Measurements from ENCODE around the gene ZNF497. TPM values are rescaled to one million over a fixed set of nuclear protein-coding genes. Genes with fewer than 3 reads are reported as not detected.

The ZNF497 gene
- total and polyA plus RNA-seq, 10 of the 15 experiments (the other 5 are each of a cell fraction or from before 2014, with no cell fraction given), result 0.09 to 0.82 (median 0.28) TPM

DNA sequence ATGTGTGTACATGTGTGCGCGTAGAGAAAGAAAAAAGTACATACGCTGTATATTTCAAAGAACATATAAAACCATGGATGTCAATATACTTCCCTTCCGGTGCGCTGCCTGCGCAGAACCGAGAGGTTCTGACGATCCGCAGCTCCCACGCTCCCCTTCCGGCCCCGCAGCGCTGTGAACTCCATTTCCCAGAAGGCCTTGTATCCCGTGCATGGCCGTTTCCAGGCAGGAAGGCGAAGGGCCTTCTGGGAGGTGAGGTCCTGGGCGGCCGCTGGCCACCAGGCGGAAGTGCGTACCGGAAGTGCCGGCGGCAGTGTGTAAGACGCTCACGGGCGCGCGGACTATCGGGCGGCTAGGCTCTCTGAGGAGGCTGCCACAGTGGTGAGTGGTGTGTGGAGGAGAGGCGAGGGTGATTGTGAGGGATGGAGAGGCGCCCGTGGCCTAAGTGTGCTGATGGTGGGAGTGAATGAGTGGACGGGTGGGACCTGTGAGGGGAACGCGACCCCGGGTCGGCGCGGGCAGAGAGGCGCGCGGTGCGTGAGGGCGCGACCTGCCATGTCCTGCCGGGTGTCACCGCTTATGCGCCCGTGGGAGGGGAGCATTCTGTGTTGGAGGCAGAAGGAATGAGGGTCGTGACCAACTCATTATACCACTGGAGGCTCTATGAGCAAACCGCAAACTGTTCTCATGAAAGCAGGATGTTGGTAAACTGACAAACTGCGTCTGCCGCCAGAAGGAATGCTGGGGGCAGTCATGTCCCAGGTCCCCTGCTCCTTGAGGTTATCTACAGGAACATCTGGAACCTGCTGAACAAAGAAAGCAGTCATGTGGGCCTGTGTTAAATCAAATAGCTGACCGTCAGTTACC lies 57.3 kb downstream of the ZNF497 start, which contains the start of gene ERVK3-1 (continued):
- TF ChIP-seq NFYA (IDR thresholded peaks at IDR 0.05; ENCODE audit: borderline replicate concordance, low read depth, low read length), result no peak
- TF ChIP-seq, protein P1, sequence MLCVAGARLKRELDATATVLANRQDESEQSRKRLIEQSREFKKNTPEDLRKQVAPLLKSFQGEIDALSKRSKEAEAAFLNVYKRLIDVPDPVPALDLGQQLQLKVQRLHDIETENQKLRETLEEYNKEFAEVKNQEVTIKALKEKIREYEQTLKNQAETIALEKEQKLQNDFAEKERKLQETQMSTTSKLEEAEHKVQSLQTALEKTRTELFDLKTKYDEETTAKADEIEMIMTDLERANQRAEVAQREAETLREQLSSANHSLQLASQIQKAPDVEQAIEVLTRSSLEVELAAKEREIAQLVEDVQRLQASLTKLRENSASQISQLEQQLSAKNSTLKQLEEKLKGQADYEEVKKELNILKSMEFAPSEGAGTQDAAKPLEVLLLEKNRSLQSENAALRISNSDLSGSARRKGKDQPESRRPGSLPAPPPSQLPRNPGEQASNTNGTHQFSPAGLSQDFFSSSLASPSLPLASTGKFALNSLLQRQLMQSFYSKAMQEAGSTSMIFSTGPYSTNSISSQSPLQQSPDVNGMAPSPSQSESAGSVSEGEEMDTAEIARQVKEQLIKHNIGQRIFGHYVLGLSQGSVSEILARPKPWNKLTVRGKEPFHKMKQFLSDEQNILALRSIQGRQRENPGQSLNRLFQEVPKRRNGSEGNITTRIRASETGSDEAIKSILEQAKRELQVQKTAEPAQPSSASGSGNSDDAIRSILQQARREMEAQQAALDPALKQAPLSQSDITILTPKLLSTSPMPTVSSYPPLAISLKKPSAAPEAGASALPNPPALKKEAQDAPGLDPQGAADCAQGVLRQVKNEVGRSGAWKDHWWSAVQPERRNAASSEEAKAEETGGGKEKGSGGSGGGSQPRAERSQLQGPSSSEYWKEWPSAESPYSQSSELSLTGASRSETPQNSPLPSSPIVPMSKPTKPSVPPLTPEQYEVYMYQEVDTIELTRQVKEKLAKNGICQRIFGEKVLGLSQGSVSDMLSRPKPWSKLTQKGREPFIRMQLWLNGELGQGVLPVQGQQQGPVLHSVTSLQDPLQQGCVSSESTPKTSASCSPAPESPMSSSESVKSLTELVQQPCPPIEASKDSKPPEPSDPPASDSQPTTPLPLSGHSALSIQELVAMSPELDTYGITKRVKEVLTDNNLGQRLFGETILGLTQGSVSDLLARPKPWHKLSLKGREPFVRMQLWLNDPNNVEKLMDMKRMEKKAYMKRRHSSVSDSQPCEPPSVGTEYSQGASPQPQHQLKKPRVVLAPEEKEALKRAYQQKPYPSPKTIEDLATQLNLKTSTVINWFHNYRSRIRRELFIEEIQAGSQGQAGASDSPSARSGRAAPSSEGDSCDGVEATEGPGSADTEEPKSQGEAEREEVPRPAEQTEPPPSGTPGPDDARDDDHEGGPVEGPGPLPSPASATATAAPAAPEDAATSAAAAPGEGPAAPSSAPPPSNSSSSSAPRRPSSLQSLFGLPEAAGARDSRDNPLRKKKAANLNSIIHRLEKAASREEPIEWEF (IDR thresholded peaks at IDR 0.05; ENCODE audit: insufficient replicate concordance, low read depth, low read length), result no peak
- peak; percentile 65 for TF ChIP-seq NR2C1 (IDR thresholded peaks at IDR 0.05)
- TF ChIP-seq CREB1 (IDR thresholded peaks at IDR 0.05; ENCODE audit: low read depth), result peak; percentile 93
- TF ChIP-seq TCF7 (IDR thresholded peaks at IDR 0.05; ENCODE audit: borderline replicate concordance), result no peak
- no peak for TF ChIP-seq TBL1XR1 (IDR thresholded peaks at IDR 0.05; ENCODE audit: low read depth, low read length)

Data from GM12878 (cell line).